Mesenteric fat pad (tissue), 1 donor: ENCODE measurements around the gene H2BK1. TPM values are rescaled to one million over a fixed set of nuclear protein-coding genes. Genes with fewer than 3 reads are reported as not detected.

ENCODE experiments used
- total RNA-seq: library from RNA; stranded (reverse); fragmentation: NEBNext Ultra II Directional; extraction: Animal tissue kit (Norgen Biotek cat#: 25700); gene quantifications from one replicate; pipeline ENCODE4 v1.2.1, GENCODE V29; 2021
- donor health status: DM: yes; HTN: yes; CAD: no.

The H2BK1 gene
- total RNA-seq, 1 donor from 2014 or later = not detected

Other genes starting within 250 kb of the H2BK1 start
- 0.32 TPM for gene KCNH2, start 232.2 kb downstream of the H2BK1 start, total RNA-seq
- 57.1 TPM for gene NOS3, start 219.5 kb downstream of the H2BK1 start, total RNA-seq
- not detected for gene ATG9B, start 186.0 kb downstream of the H2BK1 start, total RNA-seq
- 27.6 TPM for gene ABCB8, start 182.0 kb downstream of the H2BK1 start, total RNA-seq
- gene ASIC3, start 162.0 kb downstream of the H2BK1 start, total RNA-seq = 0.87 TPM
- 7.3 TPM for gene CDK5, start 152.6 kb downstream of the H2BK1 start, total RNA-seq
- 130 TPM for gene SLC4A2, start 150.9 kb downstream of the H2BK1 start, total RNA-seq
- 59.3 TPM for gene FASTK, start 129.7 kb downstream of the H2BK1 start, total RNA-seq
- 31.9 TPM for gene TMUB1, start 127.0 kb downstream of the H2BK1 start, total RNA-seq
- gene AGAP3, start 124.0 kb downstream of the H2BK1 start, total RNA-seq = 86.8 TPM
- not detected for gene GBX1, start 42.8 kb downstream of the H2BK1 start, total RNA-seq
- not detected for gene ASB10, start 23.2 kb downstream of the H2BK1 start, total RNA-seq
- gene ABCF2, start 16.7 kb upstream of the H2BK1 start, total RNA-seq = 38.1 TPM
- gene CHPF2, start 22.0 kb upstream of the H2BK1 start, total RNA-seq = 42.1 TPM
- gene SMARCD3, start 38.2 kb upstream of the H2BK1 start, total RNA-seq = 36.5 TPM
- gene NUB1, start 131.3 kb upstream of the H2BK1 start, total RNA-seq = 59.2 TPM
- gene WDR86, start 199.6 kb upstream of the H2BK1 start, total RNA-seq = 19.4 TPM
- 1.5 TPM for gene CRYGN, start 229.7 kb upstream of the H2BK1 start, total RNA-seq